Endothelial cell (in vitro differentiated cells): ENCODE data around the gene DPP9. TPM values are rescaled to one million over a fixed set of nuclear protein-coding genes. Genes with fewer than 3 reads are reported as not detected.
"Not testable (repeated sequence)": the region's sequence is repeated elsewhere in the genome, so short reads cannot be mapped to it uniquely, and the experiment has no call there.

Experiments used
- DNase-seq: peaks from one replicate; pipeline ENCODE4 v3.0.0; 2021; ENCODE audit warnings: low spot score
- H3K27ac Mint-ChIP-seq: one replicate; pipeline ENCODE4 v1.8.0; 2021; ENCODE audit warnings: mixed read lengths, inconsistent platforms; ENCODE audit not compliant: unreplicated experiment
- H3K27me3 Mint-ChIP-seq: one replicate; pipeline ENCODE4 v1.8.0; 2021; ENCODE audit warnings: mild to moderate bottlenecking, moderate library complexity, mixed read lengths, inconsistent platforms; ENCODE audit not compliant: unreplicated experiment
- H3K36me3 Mint-ChIP-seq: one replicate; pipeline ENCODE4 v1.8.0; 2021; ENCODE audit warnings: mild to moderate bottlenecking, low read depth, mixed read lengths, inconsistent platforms; ENCODE audit not compliant: unreplicated experiment
- H3K4me1 Mint-ChIP-seq: one replicate; pipeline ENCODE4 v1.8.0; 2021; ENCODE audit warnings: mild to moderate bottlenecking, mixed read lengths, inconsistent platforms; ENCODE audit not compliant: unreplicated experiment
- H3K4me3 Mint-ChIP-seq: one replicate; pipeline ENCODE4 v1.8.0; 2021; ENCODE audit warnings: mild to moderate bottlenecking, mixed read lengths, inconsistent platforms; ENCODE audit not compliant: unreplicated experiment
- H3K9me3 Mint-ChIP-seq: one replicate; pipeline ENCODE4 v1.8.0; 2021; ENCODE audit warnings: mixed read lengths, inconsistent platforms; ENCODE audit not compliant: unreplicated experiment
- CTCF ChIP-seq: fragments of 200-600 bp; sonication (generic); IDR thresholded peaks from one replicate; pipeline ENCODE4 v1.5.0; 2021; ENCODE audit warnings: antibody characterized with exemption; ENCODE audit not compliant: unreplicated experiment
- total RNA-seq: library from RNA; stranded (reverse); fragmentation: NEBNext Ultra II Directional; extraction: Animal tissue kit (Norgen Biotek cat#: 25700); gene quantifications from one replicate; pipeline ENCODE4 v1.2.1, GENCODE V29; 2021; ENCODE audit not compliant: unreplicated experiment

DPP9 gene
- total RNA-seq, 1 donor from 2014 or later: 63.3 TPM

GRCh38 chr19:4719499-4719866, 4.2 kb downstream of the DPP9 start:
- peaks cover 19% of the 10 kb centered on the region for H3K4me1 Mint-ChIP-seq
- no peak for DNase-seq
- H3K36me3 Mint-ChIP-seq: peaks cover 36% of the 10 kb centered on the region
- no peak overlapping the region for H3K27ac Mint-ChIP-seq
- no peaks in the 10 kb centered on the region for H3K9me3 Mint-ChIP-seq
- peaks cover 16% of the 10 kb centered on the region for H3K27me3 Mint-ChIP-seq
- H3K4me3 Mint-ChIP-seq: peak overlapping the region; percentile 50
- no peak for TF ChIP-seq CTCF

- Mint-ChIP-seq H3K9me3 (no peaks in the 10 kb centered on the region), H3K4me3 (no peak overlapping the region), H3K27ac (no peak overlapping the region), H3K36me3 (peaks cover 36% of the 10 kb centered on the region), H3K4me1 (peaks cover 17% of the 10 kb centered on the region), H3K27me3 (peaks cover 10% of the 10 kb centered on the region)
- no peak for TF ChIP-seq CTCF
- no peak for DNase-seq
Observed at GRCh38 chr19:4717966-4718701, 5.5 kb downstream of the DPP9 start.

GRCh38 chr19:4717191-4717965, 6.3 kb downstream of the DPP9 start:
- Mint-ChIP-seq H3K4me3 (no peak overlapping the region), H3K27me3 (peaks cover 5% of the 10 kb centered on the region)

DNA sequence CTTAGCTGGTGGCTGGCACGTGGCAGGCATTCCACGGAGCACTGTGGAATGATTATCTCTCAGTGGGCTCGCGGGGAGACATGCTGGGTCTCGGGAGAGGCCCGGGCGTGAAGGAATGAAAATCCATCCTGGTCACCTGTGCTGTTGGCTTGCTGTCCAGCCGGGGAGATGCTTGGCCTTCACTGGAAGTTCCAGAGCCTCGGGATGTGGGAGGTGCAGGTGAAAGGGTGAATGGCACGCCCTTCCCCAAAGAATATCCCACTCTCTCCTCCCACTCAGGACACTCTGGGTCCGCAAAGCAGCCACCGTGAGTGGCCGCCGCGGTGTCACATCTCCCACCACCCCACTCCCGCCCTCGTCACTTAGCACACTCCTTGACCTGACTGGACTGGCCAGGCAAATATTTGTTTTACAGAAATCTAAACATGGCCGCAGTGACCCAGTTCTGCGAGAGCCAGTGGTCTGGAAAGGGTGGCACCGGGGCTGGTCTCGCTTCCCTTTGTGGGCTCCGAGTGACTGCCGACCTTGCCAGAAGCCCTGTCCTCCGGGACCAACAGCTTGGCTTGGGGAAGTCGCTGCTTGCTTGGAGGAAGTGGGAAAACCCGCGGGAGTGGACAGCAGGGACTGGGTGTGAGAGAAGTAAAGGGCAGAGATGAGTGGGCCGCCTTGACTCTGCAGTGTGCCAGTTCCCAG, 8.0 kb downstream of the DPP9 start:
- no peaks in the 10 kb centered on the region for H3K9me3 Mint-ChIP-seq
- no peak overlapping the region for H3K4me3 Mint-ChIP-seq
- H3K27ac Mint-ChIP-seq: no peak overlapping the region
- no peaks in the 10 kb centered on the region for H3K4me1 Mint-ChIP-seq
- H3K36me3 Mint-ChIP-seq: peaks cover 43% of the 10 kb centered on the region
- peaks cover 3% of the 10 kb centered on the region for H3K27me3 Mint-ChIP-seq
- no peak for TF ChIP-seq CTCF
- DNase-seq: no peak

More at GRCh38 chr19:4717191-4717965, 6.3 kb downstream of the DPP9 start:
- H3K27ac Mint-ChIP-seq: no peak overlapping the region
- no peak for TF ChIP-seq CTCF
- DNase-seq: no peak
- H3K9me3 Mint-ChIP-seq: no peaks in the 10 kb centered on the region
- H3K4me1 Mint-ChIP-seq: peaks cover 9% of the 10 kb centered on the region
- H3K36me3 Mint-ChIP-seq: peaks cover 34% of the 10 kb centered on the region

DNA sequence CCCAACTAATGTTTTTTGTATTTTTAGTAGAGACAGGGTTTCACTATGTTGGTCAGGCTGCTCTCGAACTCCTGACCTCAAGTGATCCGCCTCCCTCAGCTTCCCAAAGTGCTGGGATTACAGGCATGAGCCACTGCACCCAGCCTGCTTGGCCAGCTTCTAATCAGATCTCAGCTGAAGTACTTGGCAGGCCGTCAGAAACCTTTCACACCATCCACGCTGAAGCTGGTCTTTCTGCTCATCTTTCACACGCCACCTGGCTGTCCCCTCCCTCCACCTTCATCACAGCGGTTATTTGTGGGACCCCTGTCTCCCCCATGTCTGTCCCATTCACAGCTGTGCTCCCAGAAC, 8.5 kb downstream of the DPP9 start:
- H3K27me3 Mint-ChIP-seq, H3K9me3 Mint-ChIP-seq, H3K27ac Mint-ChIP-seq, DNase-seq, H3K4me3 Mint-ChIP-seq, H3K4me1 Mint-ChIP-seq: not testable (repeated sequence)
- peaks cover 39% of the 10 kb centered on the region for H3K36me3 Mint-ChIP-seq
